HG02759 (cell line): ENCODE measurements around the gene EXD3.

Source experiments
- ATAC-seq: cut with Tn5 transposase; IDR thresholded peaks from one replicate; pipeline ENCODE4 v1.9.1; 2021; ENCODE audit warnings: mild to moderate bottlenecking, moderate library complexity; ENCODE audit not compliant: unreplicated experiment

EXD3 gene

GRCh38 chr9:137449081-137449844 lies 26.3 kb upstream of the EXD3 start:
- ATAC-seq, result no peak

- ATAC-seq, result no peak
These were observed 25.6 kb upstream of the EXD3 start for GRCh38 chr9:137448602-137448962.

- ATAC-seq, result no peak
These were observed 25.0 kb upstream of the EXD3 start for GRCh38 chr9:137447722-137448601.

DNA sequence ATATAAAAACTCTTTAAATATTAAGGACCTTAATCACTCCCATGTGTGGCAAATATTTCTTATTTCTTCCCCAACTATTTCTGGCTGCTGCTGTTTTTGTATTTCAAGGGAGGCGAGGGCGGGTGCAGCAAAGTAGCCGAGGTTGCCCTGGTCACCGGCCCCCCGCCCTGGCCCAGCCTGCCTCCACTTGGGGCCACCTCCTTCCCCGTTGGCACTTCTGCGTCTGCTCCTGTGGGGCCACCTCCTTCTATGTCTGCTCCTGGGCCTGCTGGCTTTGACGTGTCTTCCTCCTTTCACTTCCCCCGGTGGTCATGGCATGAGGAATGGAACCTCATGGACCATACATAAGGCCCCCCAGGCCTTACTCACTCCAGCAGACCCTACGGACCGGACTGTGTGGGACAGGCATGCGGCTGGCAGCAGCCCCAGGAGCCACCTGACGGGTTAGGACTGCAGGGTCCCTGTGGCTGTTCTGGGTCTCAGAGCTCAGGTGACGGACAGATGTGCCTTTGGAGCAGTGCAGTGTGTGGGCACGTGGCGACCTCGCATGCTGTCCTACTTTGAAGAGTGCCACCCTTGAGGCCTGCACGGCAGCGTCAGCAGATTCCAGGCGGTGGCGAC lies 24.0 kb upstream of the EXD3 start:
- no peak for ATAC-seq

DNA sequence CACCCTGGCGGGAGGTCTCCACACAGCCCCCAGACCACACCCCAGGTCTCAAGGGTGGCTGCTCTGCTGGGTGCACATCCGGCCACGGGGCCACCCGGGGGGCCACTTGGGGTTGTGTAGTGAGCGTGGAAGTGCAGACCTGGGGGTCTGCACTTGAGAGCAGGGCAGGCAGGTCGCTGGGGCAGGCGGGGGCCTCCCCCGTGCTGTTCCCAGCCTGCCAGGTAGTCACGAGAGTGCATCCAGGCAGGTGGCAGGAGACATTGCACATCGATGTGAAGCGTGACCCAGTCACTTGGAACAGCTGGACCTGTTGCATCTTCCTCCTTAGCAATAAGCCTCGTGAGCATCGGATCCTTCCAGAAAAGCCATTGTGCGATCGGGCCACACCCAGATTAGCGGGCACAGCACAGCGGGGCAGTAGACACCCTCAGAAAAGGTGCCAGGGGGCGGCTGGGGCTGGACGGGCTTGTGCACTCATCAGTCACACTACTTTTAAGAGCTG lies 23.0 kb upstream of the EXD3 start:
- no peak for ATAC-seq

- no peak for ATAC-seq
These were observed 22.4 kb upstream of the EXD3 start for GRCh38 chr9:137445275-137445807.

- ATAC-seq, result no peak
These were observed 21.3 kb upstream of the EXD3 start for GRCh38 chr9:137444106-137444790.

- no peak for ATAC-seq
These were observed 19.0 kb upstream of the EXD3 start for GRCh38 chr9:137441935-137442321.

- ATAC-seq, result no peak
These were observed 18.4 kb upstream of the EXD3 start, which contains the start of gene ENTPD8 for GRCh38 chr9:137441289-137441934. Gene ENTPD8 (minus strand): TSS chr9:137441357. CDS start chr9:137438285, 3,072 bp downstream.

GRCh38 chr9:137439158-137439714 lies 16.3 kb upstream of the EXD3 start:
- ATAC-seq, result no peak

DNA sequence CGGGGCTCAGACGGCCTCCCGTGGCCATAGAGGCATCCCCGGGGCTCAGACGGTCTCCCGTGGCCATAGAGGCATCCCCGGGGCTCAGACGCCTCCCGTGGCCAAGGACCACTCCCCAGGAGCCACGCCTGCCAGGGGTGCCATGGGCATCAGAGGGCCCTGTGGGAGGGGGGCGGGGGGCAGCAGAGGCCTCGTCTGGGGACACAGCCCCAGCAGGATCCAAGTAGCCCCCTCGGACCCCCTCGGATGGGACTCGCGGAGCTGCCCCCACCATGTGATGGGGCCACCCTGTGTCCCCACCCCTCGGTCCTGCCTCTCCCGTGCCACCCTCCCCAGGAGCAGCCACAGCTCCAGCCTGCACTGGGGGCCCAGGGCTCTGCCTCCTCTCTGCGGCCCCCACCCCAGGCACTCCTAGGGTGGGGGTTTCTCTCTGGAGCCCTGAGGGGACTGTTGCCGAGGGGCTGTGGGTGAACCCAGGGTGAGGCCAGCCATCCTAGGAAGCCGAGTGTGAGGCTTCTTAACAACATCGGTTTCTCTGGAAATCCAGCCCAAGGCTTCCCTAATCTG lies 15.7 kb upstream of the EXD3 start:
- ATAC-seq, result no peak

GRCh38 chr9:137437691-137438590 lies 15.0 kb upstream of the EXD3 start:
- no peak for ATAC-seq

DNA sequence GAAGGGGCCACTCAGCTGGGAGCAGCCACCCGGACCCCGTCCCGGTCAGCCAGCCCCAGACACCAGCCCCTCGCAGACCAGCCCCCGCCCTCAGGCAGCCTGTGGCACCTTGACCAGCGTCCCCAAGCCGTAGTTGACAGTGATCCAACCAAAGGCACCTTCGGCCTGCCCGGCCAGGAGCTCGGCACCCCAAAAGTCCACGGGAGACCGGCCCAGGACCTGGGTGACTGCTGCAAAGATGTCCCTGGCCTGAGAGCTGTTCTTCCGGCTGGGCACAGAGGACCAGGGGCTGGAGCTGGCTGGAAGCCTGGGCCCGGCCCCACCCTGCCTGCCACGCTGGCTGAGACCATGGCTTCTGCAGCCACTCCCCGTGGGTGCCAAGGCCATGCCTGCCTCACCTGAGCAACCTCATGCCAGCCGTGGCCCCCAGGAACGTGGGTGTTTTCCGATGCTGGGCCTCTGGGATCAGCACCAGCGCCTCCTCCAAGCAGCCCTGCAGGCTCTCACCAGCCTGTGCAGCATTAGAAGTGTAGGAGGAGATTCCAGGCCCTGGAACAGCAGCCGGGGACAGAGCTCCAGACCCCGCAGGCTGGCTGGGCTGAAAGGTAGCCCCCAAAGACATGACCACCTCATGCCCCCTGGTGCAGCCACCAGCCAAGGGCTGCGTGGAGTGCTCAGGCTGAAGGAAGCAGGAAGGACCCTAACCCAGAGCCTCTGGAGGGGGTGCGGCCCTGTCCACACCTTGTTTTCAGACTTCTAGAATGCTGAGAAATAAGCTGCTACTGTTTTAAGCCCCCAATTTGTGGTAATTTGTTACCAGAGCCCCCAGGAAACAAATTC lies 14.0 kb upstream of the EXD3 start:
- ATAC-seq, result no peak

DNA sequence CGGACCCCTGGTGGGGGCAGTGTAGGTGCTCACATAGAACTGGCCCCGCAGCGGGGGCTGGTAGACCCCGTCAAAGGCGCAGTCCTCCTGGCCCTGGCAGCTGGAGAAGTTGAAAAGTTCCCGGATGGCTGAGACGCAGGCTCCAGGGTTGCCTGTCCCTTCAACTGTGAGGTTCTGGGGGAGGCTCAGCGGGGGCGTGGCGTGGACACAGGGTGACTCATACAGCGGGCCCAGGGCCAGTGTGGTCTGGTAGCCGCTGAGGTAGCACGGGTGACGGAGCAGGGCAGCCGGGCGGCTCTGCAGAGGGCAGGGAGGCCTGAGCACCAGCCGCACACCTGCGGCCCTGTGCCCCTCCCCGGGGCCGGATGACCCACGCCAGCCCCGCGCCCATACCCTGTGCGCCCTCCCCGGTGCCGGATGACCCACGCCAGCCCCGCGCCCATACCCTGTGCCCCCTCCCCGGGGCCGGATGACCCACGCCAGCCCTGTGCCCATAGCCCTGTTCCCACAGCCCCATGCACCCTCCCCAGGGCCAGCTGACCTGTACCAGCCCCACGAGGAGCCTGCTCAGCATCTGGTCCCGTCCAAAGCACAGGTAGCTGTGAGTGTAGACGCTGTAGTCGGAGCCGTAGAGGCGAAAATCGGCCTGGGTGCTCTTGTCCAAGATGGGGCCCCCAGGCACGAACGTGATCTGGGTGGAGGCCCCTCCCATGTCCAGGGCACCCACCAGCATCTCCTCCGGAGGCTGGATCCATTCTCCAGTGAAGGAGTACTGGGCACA lies 13.2 kb upstream of the EXD3 start:
- ATAC-seq, result no peak

DNA sequence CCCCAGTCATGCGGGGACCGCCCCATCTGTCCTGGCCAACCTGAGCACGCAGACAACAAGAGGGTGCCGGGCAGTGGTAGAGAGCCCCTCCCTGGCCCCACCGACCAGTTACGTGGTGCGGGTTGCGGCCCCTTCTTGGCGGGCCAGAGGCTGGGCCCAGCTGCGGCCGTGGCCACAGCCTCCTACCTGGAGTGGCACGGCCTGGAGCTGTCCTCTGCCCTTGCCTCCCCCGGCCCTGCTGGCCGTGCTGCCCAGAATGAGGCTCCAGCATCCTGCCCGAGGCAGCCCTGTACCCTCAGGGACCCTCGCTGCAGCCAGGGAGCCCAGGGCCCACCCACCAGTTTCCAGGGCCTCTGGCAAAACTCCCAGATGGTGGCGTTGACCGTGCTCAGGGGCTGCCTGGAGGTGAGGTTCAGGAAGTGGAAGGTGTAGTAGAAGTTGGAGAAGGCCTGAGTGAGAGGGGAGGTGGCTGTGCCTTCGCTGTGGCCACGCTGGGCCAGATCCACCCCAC lies 12.5 kb upstream of the EXD3 start:
- no peak for ATAC-seq

GRCh38 chr9:137434498-137435380 lies 11.8 kb upstream of the EXD3 start:
- no peak for ATAC-seq
